Bronchial epithelial cell (primary cell): ENCODE measurements around the gene DDX49. TPM values are rescaled to one million over a fixed set of nuclear protein-coding genes. Genes with fewer than 3 reads are reported as not detected.

Experiments used
- DNase-seq: peaks from one replicate; pipeline ENCODE4 v3.0.0-alpha.2; 2010; ENCODE audit warnings: low read depth
- FAIRE-seq: peaks from 2 replicates; lab custom pipeline; 2011; peaks lifted over from hg19 to GRCh38; lab: Jason Lieb, UNC
- H3K27me3 ChIP-seq: 2 replicates; pipeline ENCODE4 v1.5.1; 2011; ENCODE audit warnings: low read length; ENCODE audit not compliant: control insufficient read depth, insufficient read depth
- H3K36me3 ChIP-seq: 2 replicates; pipeline ENCODE4 v1.5.1; 2011; ENCODE audit warnings: low read length; ENCODE audit not compliant: control insufficient read depth, insufficient read depth
- H3K4me3 ChIP-seq: 2 replicates; pipeline ENCODE4 v1.5.1; 2011; ENCODE audit warnings: mild to moderate bottlenecking, low read depth, low read length, control low read depth
- CTCF ChIP-seq: IDR thresholded peaks from 2 replicates; pipeline ENCODE4 v1.5.1; 2011; ENCODE audit warnings: mild to moderate bottlenecking, moderate library complexity, low read length, control low read depth, inconsistent platforms; ENCODE audit not compliant: insufficient read depth, severe bottlenecking
- total RNA-seq: library from RNA; depleted of rRNA; stranded (reverse); fragments of >200 nt; gene quantifications from 2 replicates; pipeline ENCODE4 v1.2.1, GENCODE V29; 2014

The DDX49 gene
- total RNA-seq, 1 donor from 2014 or later: 76.1 TPM

- DNase-seq: no peak
- Histone ChIP-seq H3K27me3 (no peaks in the 10 kb centered on the region), H3K4me3 (no peak overlapping the region), H3K36me3 (peaks cover 45% of the 10 kb centered on the region)
- TF ChIP-seq CTCF: no peak
- no peak for FAIRE-seq
Measured at GRCh38 chr19:18924684-18925213, 5.2 kb downstream of the DDX49 start.

GRCh38 chr19:18928018-18928805 lies 8.7 kb downstream of the DDX49 start:
- FAIRE-seq (no peak), DNase-seq (no peak)
- TF ChIP-seq CTCF: no peak
- Histone ChIP-seq H3K4me3 (no peak overlapping the region), H3K36me3 (peaks cover 43% of the 10 kb centered on the region), H3K27me3 (no peaks in the 10 kb centered on the region)

- DNase-seq (no peak), FAIRE-seq (no peak)
- peaks cover 47% of the 10 kb centered on the region for H3K36me3 ChIP-seq
- no peak for TF ChIP-seq CTCF
- no peak overlapping the region for H3K4me3 ChIP-seq
- no peaks in the 10 kb centered on the region for H3K27me3 ChIP-seq
Measured at GRCh38 chr19:18929311-18929710, 9.8 kb downstream of the DDX49 start.

GRCh38 chr19:18931316-18932162 lies 12.0 kb downstream of the DDX49 start:
- H3K27me3 ChIP-seq: no peaks in the 10 kb centered on the region
- no peak overlapping the region for H3K4me3 ChIP-seq
- DNase-seq (no peak), FAIRE-seq (no peak)
- TF ChIP-seq CTCF: no peak
- peaks cover 34% of the 10 kb centered on the region for H3K36me3 ChIP-seq

- no peak for FAIRE-seq
- DNase-seq: peak; percentile 58
- Histone ChIP-seq H3K4me3 (no peak overlapping the region), H3K27me3 (no peaks in the 10 kb centered on the region), H3K36me3 (peaks cover 34% of the 10 kb centered on the region)
- no peak for TF ChIP-seq CTCF
Measured at GRCh38 chr19:18932216-18932841, 12.8 kb downstream of the DDX49 start.
